PC-9 (cell line): Measurements from ENCODE around the gene EYS. TPM values are rescaled to one million over a fixed set of nuclear protein-coding genes. Genes with fewer than 3 reads are reported as not detected.

ENCODE experiments used
- BruUV-seq: library from RNA; stranded (reverse); fragments of 400-500 nt; replicated peaks from 2 replicates; lab custom pipeline; 2021; lab: Mats Ljungman, UMichigan
- CTCF ChIA-PET: fragments of 300-600 bp; sonication (Branson Sonifier 250); formaldehyde crosslinking; loops from one replicate; lab custom pipeline; 2022; ENCODE audit warnings: antibody characterized with exemption; lab: Charles Lee
- POLR2A ChIA-PET: fragments of 300-600 bp; sonication (Branson Sonifier 250); formaldehyde crosslinking; loops from one replicate; lab custom pipeline; 2022; ENCODE audit warnings: antibody characterized with exemption; ENCODE audit not compliant: unreplicated experiment; lab: Charles Lee
- DNase-seq, 2 experiments: peaks; one replicate each; pipeline versions ENCODE4 v3.0.0 to v3.0.0-alpha.2; 2015 to 2022; ENCODE audit warnings: mixed read lengths in 1 of 2
- H2AFZ ChIP-seq: fragments of 200-600 bp; sonication (generic); 2 replicates; pipeline ENCODE4 v1.8.1; 2017; ENCODE audit warnings: antibody characterized with exemption
- H3F3A ChIP-seq: fragments of 200-600 bp; sonication (generic); 2 replicates; pipeline ENCODE4 v1.8.1; 2017; ENCODE audit warnings: antibody characterized with exemption, mild to moderate bottlenecking, low read depth; ENCODE audit not compliant: insufficient read depth
- H3K27ac ChIP-seq: fragments of 200-600 bp; sonication (generic); 2 replicates; pipeline ENCODE4 v1.6.1; 2016; ENCODE audit warnings: mixed run types
- H3K27me3 ChIP-seq: fragments of 200-600 bp; sonication (generic); 2 replicates; pipeline ENCODE4 v1.6.1; 2016; ENCODE audit warnings: low read depth, mixed run types; ENCODE audit not compliant: insufficient read depth
- H3K36me3 ChIP-seq: fragments of 200-600 bp; sonication (generic); 2 replicates; pipeline ENCODE4 v1.6.1; 2016; ENCODE audit warnings: low read depth, mixed run types
- H3K4me1 ChIP-seq: fragments of 200-600 bp; sonication (generic); replicated peaks from 2 replicates; pipeline ENCODE4 v1.6.1; 2016; ENCODE audit warnings: mixed run types; ENCODE audit not compliant: insufficient read depth
- H3K4me2 ChIP-seq: fragments of 200-600 bp; sonication (generic); 2 replicates; pipeline ENCODE4 v1.6.1; 2017; ENCODE audit warnings: mixed run types
- H3K4me3 ChIP-seq: fragments of 200-600 bp; sonication (generic); 2 replicates; pipeline ENCODE4 v1.6.1; 2016; ENCODE audit warnings: mixed run types
- H3K79me2 ChIP-seq: fragments of 200-600 bp; sonication (generic); 2 replicates; pipeline ENCODE4 v1.6.1; 2017; ENCODE audit warnings: low read depth, mixed run types
- H3K9me2 ChIP-seq: fragments of 200-600 bp; sonication (generic); 2 replicates; pipeline ENCODE4 v1.8.1; 2017; ENCODE audit warnings: mild to moderate bottlenecking; ENCODE audit not compliant: insufficient read depth
- H3K9me3 ChIP-seq: fragments of 200-600 bp; sonication (generic); 2 replicates; pipeline ENCODE4 v1.8.1; 2016; ENCODE audit warnings: low read depth; ENCODE audit not compliant: insufficient read depth
- H4K20me1 ChIP-seq: fragments of 200-600 bp; sonication (generic); 2 replicates; pipeline ENCODE4 v1.8.1; 2017; ENCODE audit not compliant: insufficient read depth
- CTCF ChIP-seq: fragments of 200-600 bp; sonication (generic); conservative IDR thresholded peaks from 2 replicates; pipeline ENCODE4 v1.6.1; 2017; ENCODE audit warnings: mixed run types, antibody characterized with exemption, mild to moderate bottlenecking, moderate library complexity
- EZH2 ChIP-seq: fragments of 200-600 bp; sonication (generic); IDR thresholded peaks from 2 replicates; pipeline ENCODE4 v1.8.0; 2017; ENCODE audit warnings: antibody characterized with exemption, low read depth
- intact Hi-C: fragments of 100-400 bp; cut with micrococcal nuclease; formaldehyde crosslinking; loops from one replicate; pipeline ENCODE4 v1.10.0; 2022; ENCODE audit not compliant: unreplicated experiment
- total RNA-seq: library from RNA; stranded (reverse); gene quantifications from 2 replicates; pipeline ENCODE4 v1.2.3, GENCODE V29; 2021

EYS gene
- total RNA-seq, 1 experiment from 2014 or later: not detected

DNA sequence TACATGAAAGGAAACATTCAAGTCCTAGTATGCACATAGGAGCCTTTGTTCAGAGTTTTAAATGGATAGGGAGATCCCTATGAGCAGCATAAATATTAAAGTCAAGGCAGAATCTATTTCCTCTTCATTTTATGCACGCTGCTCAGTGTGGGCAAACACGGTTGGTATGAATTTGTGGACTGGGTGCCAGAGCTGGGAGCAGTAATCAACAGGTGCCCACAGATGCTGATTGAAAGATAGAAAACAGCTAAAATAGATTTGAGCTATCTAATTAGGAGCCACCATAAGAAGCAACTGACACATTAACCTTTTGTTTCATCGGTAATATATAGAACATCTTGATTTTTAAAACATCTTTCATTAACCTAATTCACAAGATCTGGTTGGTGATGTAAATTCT, 175.5 kb downstream of the EYS start:
- Histone ChIP-seq H3K9me2 (no peaks in the 10 kb centered on the region), H3K79me2 (no peaks in the 10 kb centered on the region), H3K4me2 (no peak overlapping the region), H3K27me3 (no peaks in the 10 kb centered on the region), H3K9me3 (no peaks in the 10 kb centered on the region), H3K27ac (no peak overlapping the region), H3K36me3 (no peaks in the 10 kb centered on the region), H4K20me1 (no peaks in the 10 kb centered on the region), H3K4me1 (no peaks in the 10 kb centered on the region), H2AFZ (no peak overlapping the region), H3K4me3 (no peak overlapping the region), H3F3A (no peaks in the 10 kb centered on the region)
- CTCF ChIA-PET: no interaction called here
- POLR2A ChIA-PET: no interaction called here
- no peak for DNase-seq
- BruUV-seq: no TSS peak
- intact Hi-C loops: no loop called here
- no peak for TF ChIP-seq CTCF
- TF ChIP-seq EZH2: no peak

DNA sequence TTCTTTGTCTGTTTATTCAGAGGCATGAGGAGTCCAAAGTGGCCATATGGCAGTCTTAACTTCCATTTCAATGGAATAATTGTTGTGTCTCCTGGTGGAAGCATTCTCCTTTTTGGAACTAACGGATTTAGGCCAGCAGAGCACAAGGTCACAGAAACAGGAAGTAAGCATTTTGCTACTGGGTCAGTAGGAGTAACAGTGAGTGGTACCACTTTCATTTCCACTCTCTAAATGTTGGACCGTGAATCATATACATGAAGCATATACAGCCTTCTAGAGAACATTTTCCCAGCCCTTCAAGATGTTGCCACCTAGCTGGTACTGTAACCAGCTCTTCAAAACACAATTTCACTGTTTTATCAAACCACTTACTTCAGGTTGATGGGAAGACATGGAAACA, 182.8 kb downstream of the EYS start:
- Histone ChIP-seq H3K4me2 (no peak overlapping the region), H3K4me3 (no peak overlapping the region), H3K36me3 (no peaks in the 10 kb centered on the region), H3F3A (no peaks in the 10 kb centered on the region), H3K27ac (no peak overlapping the region), H3K9me3 (no peaks in the 10 kb centered on the region), H2AFZ (no peak overlapping the region), H4K20me1 (no peaks in the 10 kb centered on the region), H3K79me2 (no peaks in the 10 kb centered on the region), H3K27me3 (no peaks in the 10 kb centered on the region), H3K4me1 (no peaks in the 10 kb centered on the region), H3K9me2 (no peaks in the 10 kb centered on the region)
- TF ChIP-seq EZH2 (no peak), CTCF (no peak)
- CTCF ChIA-PET: no interaction called here
- DNase-seq: no peak
- POLR2A ChIA-PET: no interaction called here
- intact Hi-C loops: no loop called here
- BruUV-seq: no TSS peak

GRCh38 chr6:65505736-65506135, 201.3 kb downstream of the EYS start:
- POLR2A ChIA-PET: no interaction called here
- no peaks in the 10 kb centered on the region for H3K4me1 ChIP-seq
- H3K27ac ChIP-seq: no peak overlapping the region
- no peaks in the 10 kb centered on the region for H3K27me3 ChIP-seq
- TF ChIP-seq CTCF (no peak), EZH2 (no peak)
- no peak overlapping the region for H2AFZ ChIP-seq
- no peaks in the 10 kb centered on the region for H3K79me2 ChIP-seq
- no peak overlapping the region for H3K4me3 ChIP-seq
- CTCF ChIA-PET: no interaction called here
- intact Hi-C loops: no loop called here
- BruUV-seq: no TSS peak
- H3F3A ChIP-seq: no peaks in the 10 kb centered on the region
- no peaks in the 10 kb centered on the region; the same call in 1 of the 2 replicates for H3K9me2 ChIP-seq
- no peaks in the 10 kb centered on the region for H4K20me1 ChIP-seq
- H3K9me3 ChIP-seq: no peaks in the 10 kb centered on the region
- no peak overlapping the region for H3K4me2 ChIP-seq
- DNase-seq: no peak
- no peaks in the 10 kb centered on the region for H3K36me3 ChIP-seq
